ENCODE data around the gene TMEM151B. TPM values are rescaled to one million over a fixed set of nuclear protein-coding genes. Genes with fewer than 3 reads are reported as not detected.

Gene TMEM151B
- total RNA-seq, 1 experiment from 2014 or later = not detected

DNA sequence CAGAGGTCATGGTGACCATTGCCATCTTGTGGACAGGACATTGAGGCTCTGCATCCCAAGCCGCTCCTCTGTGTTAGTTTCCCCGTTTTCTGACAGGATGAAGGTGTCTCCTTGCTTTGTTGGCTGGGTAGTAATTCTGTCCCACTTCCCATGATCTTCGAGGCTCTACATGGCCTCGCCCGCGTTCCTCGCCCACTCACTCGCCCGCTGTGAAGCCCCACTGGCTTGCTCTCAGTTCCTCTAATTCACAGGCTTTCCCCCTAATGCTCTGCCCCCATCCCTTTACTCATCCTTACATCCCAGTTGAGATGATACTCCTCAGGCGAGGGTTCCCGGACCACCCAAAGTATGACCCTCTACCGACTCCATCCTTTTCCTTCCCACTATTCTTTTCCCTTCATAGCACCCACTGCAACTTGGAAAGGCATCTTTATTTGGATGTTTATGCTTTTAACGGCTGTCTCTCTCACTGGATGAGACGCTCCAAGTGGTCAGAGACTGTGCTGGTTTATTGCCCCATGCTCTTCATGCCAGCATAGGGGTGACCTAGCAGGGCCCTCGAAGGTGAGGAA lies 12.4 kb upstream of the TMEM151B start (continued):
- TF ChIP-seq, protein P1, sequence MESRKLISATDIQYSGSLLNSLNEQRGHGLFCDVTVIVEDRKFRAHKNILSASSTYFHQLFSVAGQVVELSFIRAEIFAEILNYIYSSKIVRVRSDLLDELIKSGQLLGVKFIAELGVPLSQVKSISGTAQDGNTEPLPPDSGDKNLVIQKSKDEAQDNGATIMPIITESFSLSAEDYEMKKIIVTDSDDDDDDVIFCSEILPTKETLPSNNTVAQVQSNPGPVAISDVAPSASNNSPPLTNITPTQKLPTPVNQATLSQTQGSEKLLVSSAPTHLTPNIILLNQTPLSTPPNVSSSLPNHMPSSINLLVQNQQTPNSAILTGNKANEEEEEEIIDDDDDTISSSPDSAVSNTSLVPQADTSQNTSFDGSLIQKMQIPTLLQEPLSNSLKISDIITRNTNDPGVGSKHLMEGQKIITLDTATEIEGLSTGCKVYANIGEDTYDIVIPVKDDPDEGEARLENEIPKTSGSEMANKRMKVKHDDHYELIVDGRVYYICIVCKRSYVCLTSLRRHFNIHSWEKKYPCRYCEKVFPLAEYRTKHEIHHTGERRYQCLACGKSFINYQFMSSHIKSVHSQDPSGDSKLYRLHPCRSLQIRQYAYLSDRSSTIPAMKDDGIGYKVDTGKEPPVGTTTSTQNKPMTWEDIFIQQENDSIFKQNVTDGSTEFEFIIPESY (IDR thresholded peaks at IDR 0.05; ENCODE audit: extremely low read depth, insufficient replicate concordance, low read length) = no peak
- TF ChIP-seq CEBPB (IDR thresholded peaks at IDR 0.05; ENCODE audit: low read depth) = no peak
- no peak for TF ChIP-seq JUND (IDR thresholded peaks at IDR 0.05)
- no peak for TF ChIP-seq SP1 (IDR thresholded peaks at IDR 0.05; ENCODE audit: low read depth)
- no peak for TF ChIP-seq EZH2phosphoT487 (IDR thresholded peaks at IDR 0.05; ENCODE audit: borderline replicate concordance)
- TF ChIP-seq POLR2AphosphoS5 (IDR thresholded peaks at IDR 0.05; ENCODE audit: low read depth, low read length) = no peak
- TF ChIP-seq ELF1 (IDR thresholded peaks at IDR 0.05; ENCODE audit: borderline replicate concordance, low read depth) = no peak
- TF ChIP-seq CBX3 (IDR thresholded peaks at IDR 0.05; ENCODE audit: low read depth) = no peak

DNA sequence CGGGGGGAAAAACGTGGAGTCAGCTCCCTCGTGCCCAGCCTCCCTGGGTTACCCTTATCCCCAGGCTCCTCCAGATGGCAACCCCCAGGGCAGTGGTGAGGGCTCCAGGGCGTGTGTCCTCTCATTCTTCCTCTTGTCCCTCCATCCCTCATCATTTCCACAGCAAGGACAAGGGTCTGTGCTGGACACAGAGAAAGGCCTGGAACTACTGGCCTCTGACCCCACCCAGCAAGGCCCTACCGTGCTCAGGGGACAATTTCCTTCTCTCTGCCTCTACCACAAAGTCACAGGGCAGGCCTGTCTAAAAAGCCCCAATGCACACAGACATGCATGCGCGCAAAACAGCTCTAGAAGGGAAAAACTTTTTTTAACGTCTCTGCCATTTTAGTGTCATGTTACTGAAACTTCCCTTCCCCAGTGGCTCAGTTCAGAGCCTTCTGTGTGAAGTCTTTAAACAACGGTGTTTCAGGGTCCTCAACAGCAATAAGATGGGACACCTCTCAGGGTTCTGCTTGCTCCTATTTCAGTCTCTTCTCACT lies 11.9 kb upstream of the TMEM151B start:
- Histone ChIP-seq H3K4me1 (ENCODE audit: control insufficient read depth in 1 of 2, insufficient read depth in 2 of 2, low read length in 2 of 2) (peaks cover 2 to 24% of the 10 kb centered on the region in 2 experiments; a peak in 3 of 4 replicates), H4K20me1 (ENCODE audit: insufficient read depth) (peaks cover 16% of the 10 kb centered on the region; the same call in 1 of the 2 replicates), H2AFZ (ENCODE audit: low read depth, low read length, poor library complexity, severe bottlenecking) (no peak overlapping the region), H3K79me2 (ENCODE audit: insufficient read depth, low read length) (peaks cover 22% of the 10 kb centered on the region), H3K36me3 (ENCODE audit: control insufficient read depth in 1 of 2, insufficient read depth in 2 of 2, low read length in 2 of 2) (peaks cover 9 to 19% of the 10 kb centered on the region in 2 experiments; a peak in 3 of 4 replicates), H3K27ac (ENCODE audit: low read depth, low read length) (peak overlapping the region; percentile 95), H3K27me3 (ENCODE audit: insufficient read depth, low read length) (no peaks in the 10 kb centered on the region), H3K9ac (ENCODE audit: low read length) (peak overlapping the region; percentile 93), H3K4me3 (replicated peaks in 1 of 2; ENCODE audit: low read depth in 1 of 2, low read length in 2 of 2) (no peak overlapping the region), H3K9me3 (ENCODE audit: control insufficient read depth in 1 of 2, insufficient read depth in 1 of 2, low read depth in 1 of 2, low read length in 2 of 2) (no peaks in the 10 kb centered on the region), H3K9me2 (ENCODE audit: insufficient read depth) (no peaks in the 10 kb centered on the region), H3K4me2 (ENCODE audit: low read length) (peak overlapping the region; percentile 99; the same call in 1 of the 2 replicates)
- no TSS peak for BruUV-seq (replicated peaks)
- POLR2A ChIA-PET = no interaction called here
- no peak for DNase-seq (ENCODE audit: low read depth, low spot score)
- CTCF ChIA-PET = no interaction called here
- no peak for ATAC-seq
- intact Hi-C loops (cut with micrococcal nuclease) = no loop called here
- RAD21 ChIA-PET (ENCODE audit: low non-redundant PET in 1 of 2, low total read pairs in 2 of 2, uncharacterized antibody in 2 of 2, unreplicated experiment in 2 of 2) = no interaction called here
- TF ChIP-seq SP1 (IDR thresholded peaks at IDR 0.05; ENCODE audit: low read depth) (no peak), YY1 (IDR thresholded peaks at IDR 0.05; ENCODE audit: extremely low read depth, insufficient replicate concordance, low read depth, low read length) (no peak), POLR2AphosphoS5 (IDR thresholded peaks at IDR 0.05; ENCODE audit: low read depth, low read length) (no peak), EGR1 (IDR thresholded peaks at IDR 0.05; ENCODE audit: low read depth) (no peak), JUND (IDR thresholded peaks at IDR 0.05) (no peak), SRF (IDR thresholded peaks at IDR 0.05; ENCODE audit: low read depth) (no peak), SIN3A (IDR thresholded peaks at IDR 0.05; ENCODE audit: low read depth) (no peak)
- TF ChIP-seq, protein P2, sequence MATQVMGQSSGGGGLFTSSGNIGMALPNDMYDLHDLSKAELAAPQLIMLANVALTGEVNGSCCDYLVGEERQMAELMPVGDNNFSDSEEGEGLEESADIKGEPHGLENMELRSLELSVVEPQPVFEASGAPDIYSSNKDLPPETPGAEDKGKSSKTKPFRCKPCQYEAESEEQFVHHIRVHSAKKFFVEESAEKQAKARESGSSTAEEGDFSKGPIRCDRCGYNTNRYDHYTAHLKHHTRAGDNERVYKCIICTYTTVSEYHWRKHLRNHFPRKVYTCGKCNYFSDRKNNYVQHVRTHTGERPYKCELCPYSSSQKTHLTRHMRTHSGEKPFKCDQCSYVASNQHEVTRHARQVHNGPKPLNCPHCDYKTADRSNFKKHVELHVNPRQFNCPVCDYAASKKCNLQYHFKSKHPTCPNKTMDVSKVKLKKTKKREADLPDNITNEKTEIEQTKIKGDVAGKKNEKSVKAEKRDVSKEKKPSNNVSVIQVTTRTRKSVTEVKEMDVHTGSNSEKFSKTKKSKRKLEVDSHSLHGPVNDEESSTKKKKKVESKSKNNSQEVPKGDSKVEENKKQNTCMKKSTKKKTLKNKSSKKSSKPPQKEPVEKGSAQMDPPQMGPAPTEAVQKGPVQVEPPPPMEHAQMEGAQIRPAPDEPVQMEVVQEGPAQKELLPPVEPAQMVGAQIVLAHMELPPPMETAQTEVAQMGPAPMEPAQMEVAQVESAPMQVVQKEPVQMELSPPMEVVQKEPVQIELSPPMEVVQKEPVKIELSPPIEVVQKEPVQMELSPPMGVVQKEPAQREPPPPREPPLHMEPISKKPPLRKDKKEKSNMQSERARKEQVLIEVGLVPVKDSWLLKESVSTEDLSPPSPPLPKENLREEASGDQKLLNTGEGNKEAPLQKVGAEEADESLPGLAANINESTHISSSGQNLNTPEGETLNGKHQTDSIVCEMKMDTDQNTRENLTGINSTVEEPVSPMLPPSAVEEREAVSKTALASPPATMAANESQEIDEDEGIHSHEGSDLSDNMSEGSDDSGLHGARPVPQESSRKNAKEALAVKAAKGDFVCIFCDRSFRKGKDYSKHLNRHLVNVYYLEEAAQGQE (IDR thresholded peaks at IDR 0.05; ENCODE audit: low read depth) = no peak
- TF ChIP-seq, protein P3, sequence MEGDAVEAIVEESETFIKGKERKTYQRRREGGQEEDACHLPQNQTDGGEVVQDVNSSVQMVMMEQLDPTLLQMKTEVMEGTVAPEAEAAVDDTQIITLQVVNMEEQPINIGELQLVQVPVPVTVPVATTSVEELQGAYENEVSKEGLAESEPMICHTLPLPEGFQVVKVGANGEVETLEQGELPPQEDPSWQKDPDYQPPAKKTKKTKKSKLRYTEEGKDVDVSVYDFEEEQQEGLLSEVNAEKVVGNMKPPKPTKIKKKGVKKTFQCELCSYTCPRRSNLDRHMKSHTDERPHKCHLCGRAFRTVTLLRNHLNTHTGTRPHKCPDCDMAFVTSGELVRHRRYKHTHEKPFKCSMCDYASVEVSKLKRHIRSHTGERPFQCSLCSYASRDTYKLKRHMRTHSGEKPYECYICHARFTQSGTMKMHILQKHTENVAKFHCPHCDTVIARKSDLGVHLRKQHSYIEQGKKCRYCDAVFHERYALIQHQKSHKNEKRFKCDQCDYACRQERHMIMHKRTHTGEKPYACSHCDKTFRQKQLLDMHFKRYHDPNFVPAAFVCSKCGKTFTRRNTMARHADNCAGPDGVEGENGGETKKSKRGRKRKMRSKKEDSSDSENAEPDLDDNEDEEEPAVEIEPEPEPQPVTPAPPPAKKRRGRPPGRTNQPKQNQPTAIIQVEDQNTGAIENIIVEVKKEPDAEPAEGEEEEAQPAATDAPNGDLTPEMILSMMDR (IDR thresholded peaks at IDR 0.05 in 2 of 3, conservative IDR thresholded peaks at IDR 0.05 in 1 of 3; ENCODE audit: borderline replicate concordance in 1 of 3, insufficient read depth in 1 of 3, low read depth in 2 of 3, low read length in 2 of 3) = no peak
- TF ChIP-seq, protein P4, sequence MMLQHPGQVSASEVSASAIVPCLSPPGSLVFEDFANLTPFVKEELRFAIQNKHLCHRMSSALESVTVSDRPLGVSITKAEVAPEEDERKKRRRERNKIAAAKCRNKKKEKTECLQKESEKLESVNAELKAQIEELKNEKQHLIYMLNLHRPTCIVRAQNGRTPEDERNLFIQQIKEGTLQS (IDR thresholded peaks at IDR 0.05) = no peak

Data from HCT116 (cell line).